ENCODE measurements around the gene VSIR. TPM values are rescaled to one million over a fixed set of nuclear protein-coding genes. Genes with fewer than 3 reads are reported as not detected.

VSIR gene
- total RNA-seq, 1 experiment from 2014 or later: 28.8 TPM

GRCh38 chr10:71763352-71764127 lies 9.8 kb downstream of the VSIR start:
- no peak for DNase-seq (ENCODE audit: low spot score)

GRCh38 chr10:71762324-71762723 lies 11.0 kb downstream of the VSIR start:
- DNase-seq (ENCODE audit: low spot score): no peak

- no peak for DNase-seq (ENCODE audit: low spot score)
These were observed 11.7 kb downstream of the VSIR start for GRCh38 chr10:71761541-71762113.

- DNase-seq (ENCODE audit: low spot score): no peak
These were observed 12.2 kb downstream of the VSIR start for GRCh38 chr10:71761105-71761511.

- no peak for DNase-seq (ENCODE audit: low spot score)
These were observed 15.9 kb downstream of the VSIR start for GRCh38 chr10:71757399-71757922.

GRCh38 chr10:71756311-71757191 lies 16.8 kb downstream of the VSIR start:
- no peak for DNase-seq (ENCODE audit: low spot score)

- DNase-seq (ENCODE audit: low spot score): no peak
These were observed 18.0 kb downstream of the VSIR start for GRCh38 chr10:71755179-71755879.

- no peak for DNase-seq (ENCODE audit: low spot score)
These were observed 18.8 kb downstream of the VSIR start for GRCh38 chr10:71754562-71754961.

GRCh38 chr10:71753960-71754505 lies 19.3 kb downstream of the VSIR start:
- DNase-seq (ENCODE audit: low spot score): no peak

GRCh38 chr10:71753091-71753959 lies 20.0 kb downstream of the VSIR start:
- DNase-seq (ENCODE audit: low spot score): peak; percentile 34

GRCh38 chr10:71752391-71753090 lies 20.8 kb downstream of the VSIR start:
- DNase-seq (ENCODE audit: low spot score): no peak

- DNase-seq (ENCODE audit: low spot score): no peak
These were observed 21.6 kb downstream of the VSIR start for GRCh38 chr10:71751515-71752224.

GRCh38 chr10:71750986-71751385 lies 22.3 kb downstream of the VSIR start:
- DNase-seq (ENCODE audit: low spot score): no peak

- DNase-seq (ENCODE audit: low spot score): no peak
These were observed 23.0 kb downstream of the VSIR start for GRCh38 chr10:71750124-71750841.

- no peak for DNase-seq (ENCODE audit: low spot score)
These were observed 23.9 kb downstream of the VSIR start for GRCh38 chr10:71749396-71749795.

GRCh38 chr10:71748671-71749191 lies 24.6 kb downstream of the VSIR start:
- no peak for DNase-seq (ENCODE audit: low spot score)

GRCh38 chr10:71747551-71748523 lies 25.5 kb downstream of the VSIR start:
- no peak for DNase-seq (ENCODE audit: low spot score)
